Mesenchymal stem cell (in vitro differentiated cells and primary cell): Measurements from ENCODE around the gene HELZ2.

Experiments
- DNase-seq: peaks from one replicate; pipeline ENCODE4 v3.0.0-alpha.2; 2013
- H2AFZ ChIP-seq: one replicate; pipeline ENCODE4 v1.6.1; 2013; ENCODE audit warnings: low read depth, mild to moderate bottlenecking, control low read depth, inconsistent platforms, low read length, moderate library complexity
- H2AK5ac ChIP-seq: 2 replicates; pipeline ENCODE4 v1.6.1; 2013; ENCODE audit warnings: low read length, moderate library complexity, mild to moderate bottlenecking, inconsistent platforms; ENCODE audit not compliant: severe bottlenecking
- H2BK120ac ChIP-seq: one replicate; pipeline ENCODE4 v1.6.1; 2013; ENCODE audit warnings: low read depth, mild to moderate bottlenecking, inconsistent platforms, low read length, moderate library complexity
- H2BK12ac ChIP-seq, 2 experiments: one replicate each; pipeline ENCODE4 v1.6.1; 2013; ENCODE audit warnings: inconsistent platforms in 2 of 2, low read length in 2 of 2, mild to moderate bottlenecking in 2 of 2, moderate library complexity in 2 of 2, control low read depth in 1 of 2
- H2BK15ac ChIP-seq: one replicate; pipeline ENCODE4 v1.6.1; 2013; ENCODE audit warnings: mild to moderate bottlenecking, low read depth, inconsistent platforms; ENCODE audit not compliant: poor library complexity, severe bottlenecking
- H2BK5ac ChIP-seq: 2 replicates; pipeline ENCODE4 v1.6.1; 2013; ENCODE audit warnings: low read depth, mild to moderate bottlenecking, low read length, control low read depth, inconsistent platforms; ENCODE audit not compliant: poor library complexity, severe bottlenecking
- H3K14ac ChIP-seq, 2 experiments: one replicate each; pipeline ENCODE4 v1.6.1; 2013; ENCODE audit warnings: inconsistent platforms in 2 of 2, low read length in 2 of 2, control low read depth in 1 of 2, mild to moderate bottlenecking in 1 of 2, moderate library complexity in 1 of 2
- H3K18ac ChIP-seq, 2 experiments: one replicate each; pipeline ENCODE4 v1.6.1; 2013; ENCODE audit warnings: inconsistent platforms in 2 of 2, low read length in 2 of 2, control low read depth in 1 of 2, low read depth in 1 of 2, mild to moderate bottlenecking in 1 of 2
- H3K23ac ChIP-seq, 2 experiments: one replicate each; pipeline ENCODE4 v1.6.1; 2013; ENCODE audit warnings: inconsistent platforms in 2 of 2, low read length in 2 of 2, mild to moderate bottlenecking in 2 of 2, moderate library complexity in 2 of 2, control low read depth in 1 of 2
- H3K27ac ChIP-seq: 2 replicates; pipeline ENCODE4 v1.5.1; 2013; ENCODE audit warnings: mild to moderate bottlenecking, moderate library complexity, low read length, control low read depth, inconsistent platforms; ENCODE audit not compliant: poor library complexity, severe bottlenecking
- H3K27me3 ChIP-seq, 2 experiments: 2 replicates each; pipeline versions ENCODE4 v1.6.1 to v1.7.0; 2013; ENCODE audit warnings: low read length in 2 of 2, mild to moderate bottlenecking in 2 of 2, moderate library complexity in 2 of 2, control low read depth in 1 of 2, inconsistent platforms in 1 of 2; ENCODE audit not compliant: control insufficient read depth in 1 of 2, insufficient read depth in 1 of 2
- H3K36me3 ChIP-seq, 2 experiments: 2 replicates each; pipeline versions ENCODE4 v1.6.1 to v1.7.0; 2013; ENCODE audit warnings: low read length in 2 of 2, control low read depth in 1 of 2, inconsistent platforms in 1 of 2, low read depth in 1 of 2, mild to moderate bottlenecking in 1 of 2; ENCODE audit not compliant: insufficient read depth in 2 of 2, control insufficient read depth in 1 of 2
- H3K4ac ChIP-seq, 2 experiments: one replicate each; pipeline ENCODE4 v1.6.1; 2013; ENCODE audit warnings: inconsistent platforms in 2 of 2, low read length in 2 of 2, mild to moderate bottlenecking in 2 of 2, moderate library complexity in 2 of 2, control low read depth in 1 of 2, low read depth in 1 of 2
- H3K4me1 ChIP-seq: 2 replicates; pipeline ENCODE4 v1.6.1; 2013; ENCODE audit warnings: low read depth, low read length, control low read depth; ENCODE audit not compliant: control insufficient read depth, insufficient read depth
- H3K4me2 ChIP-seq: 2 replicates; pipeline ENCODE4 v1.6.1; 2013; ENCODE audit warnings: low read length, mild to moderate bottlenecking, inconsistent platforms; ENCODE audit not compliant: poor library complexity, severe bottlenecking
- H3K4me3 ChIP-seq, 2 experiments: 2 replicates each; pipeline versions ENCODE4 v1.5.1 to v1.7.0; 2013; ENCODE audit warnings: low read length in 2 of 2, mild to moderate bottlenecking in 2 of 2, control low read depth in 1 of 2, low read depth in 1 of 2; ENCODE audit not compliant: insufficient read depth in 1 of 2
- H3K79me1 ChIP-seq: replicated peaks from 2 replicates; pipeline ENCODE4 v1.6.1; 2013; ENCODE audit warnings: mild to moderate bottlenecking, control low read depth, low read length, inconsistent platforms; ENCODE audit not compliant: poor library complexity, severe bottlenecking
- H3K9ac ChIP-seq: 2 replicates; pipeline ENCODE4 v1.7.0; 2013; ENCODE audit warnings: mild to moderate bottlenecking, low read length, moderate library complexity
- H3K9me3 ChIP-seq: 2 replicates; pipeline ENCODE4 v1.7.0; 2013; ENCODE audit warnings: mild to moderate bottlenecking, low read length; ENCODE audit not compliant: control insufficient read depth
- H4K8ac ChIP-seq: one replicate; pipeline ENCODE4 v1.6.1; 2013; ENCODE audit warnings: inconsistent platforms, mild to moderate bottlenecking, low read length, moderate library complexity
- H4K91ac ChIP-seq: one replicate; pipeline ENCODE4 v1.6.1; 2013; ENCODE audit warnings: mild to moderate bottlenecking, low read length, inconsistent platforms
- WGBS: methylation state at CpG from one replicate; pipeline ENCODE4 v1.1.7; 2013; ENCODE audit warnings: mixed read lengths; 5-methylcytosine and 5-hydroxymethylcytosine counted together

HELZ2 gene

GRCh38 chr20:63525185-63525584, 48.9 kb downstream of the HELZ2 start:
- WGBS, result 61% methylated on average over 3 of the region's 3 CpGs
- H3K23ac ChIP-seq, result no peak overlapping the region

More at GRCh38 chr20:63525185-63525584, 48.9 kb downstream of the HELZ2 start:
- Histone ChIP-seq H3K9ac (no peak overlapping the region), H2AK5ac (no peak overlapping the region), H3K27me3 (peaks cover 0 to 21% of the 10 kb centered on the region in 2 experiments), H4K8ac (no peak overlapping the region), H3K4ac (no peak overlapping the region), H3K27ac (no peak overlapping the region), H2AFZ (no peak overlapping the region), H2BK15ac (no peak overlapping the region), H3K9me3 (no peaks in the 10 kb centered on the region), H2BK5ac (no peak overlapping the region), H3K4me3 (no peak overlapping the region), H3K36me3 (peaks cover 19 to 25% of the 10 kb centered on the region in 2 experiments), H2BK12ac (no peak overlapping the region), H3K4me1 (peaks cover 19% of the 10 kb centered on the region), H3K14ac (no peak overlapping the region), H4K91ac (no peak overlapping the region), H3K79me1 (peaks cover 19% of the 10 kb centered on the region), H3K18ac (no peak overlapping the region), H2BK120ac (no peak overlapping the region), H3K4me2 (no peak overlapping the region)
- no peak for DNase-seq
